ENCODE data around the gene ANKRD44. TPM values are rescaled to one million over a fixed set of nuclear protein-coding genes. Genes with fewer than 3 reads are reported as not detected.

Gene ANKRD44
- total RNA-seq, 1 experiment from 2014 or later = 0.68 TPM

GRCh38 chr2:197207598-197207997 is 103.0 kb downstream of the ANKRD44 start:
- ChIA-PET POLR2A (no interaction called here), CTCF (no interaction called here)
- Mint-ChIP-seq H3K27ac (no peak overlapping the region), H3K27me3 (ENCODE audit: low read depth) (no peaks in the 10 kb centered on the region; the same call in 1 of the 2 replicates), H3K4me3 (no peak overlapping the region), H3K4me1 (no peaks in the 10 kb centered on the region), H3K9me3 (peaks cover 5% of the 10 kb centered on the region), H3K36me3 (no peaks in the 10 kb centered on the region)
- TF ChIP-seq OVOL2 (CRISPR knock-in tag; IDR thresholded peaks at IDR 0.05; ENCODE audit: borderline replicate concordance) (no peak), SMAD3 (CRISPR knock-in tag; IDR thresholded peaks at IDR 0.05; ENCODE audit: borderline replicate concordance) (no peak), CBFB (CRISPR knock-in tag; IDR thresholded peaks at IDR 0.05; ENCODE audit: low read depth) (no peak), EMX1 (CRISPR knock-in tag; IDR thresholded peaks at IDR 0.05) (no peak), NFATC4 (CRISPR knock-in tag; IDR thresholded peaks at IDR 0.05) (no peak), FOXP1 (CRISPR knock-in tag; IDR thresholded peaks at IDR 0.05; ENCODE audit: borderline replicate concordance) (no peak), ZNF232 (CRISPR knock-in tag; IDR thresholded peaks at IDR 0.05) (no peak)
- TF ChIP-seq, protein P1, sequence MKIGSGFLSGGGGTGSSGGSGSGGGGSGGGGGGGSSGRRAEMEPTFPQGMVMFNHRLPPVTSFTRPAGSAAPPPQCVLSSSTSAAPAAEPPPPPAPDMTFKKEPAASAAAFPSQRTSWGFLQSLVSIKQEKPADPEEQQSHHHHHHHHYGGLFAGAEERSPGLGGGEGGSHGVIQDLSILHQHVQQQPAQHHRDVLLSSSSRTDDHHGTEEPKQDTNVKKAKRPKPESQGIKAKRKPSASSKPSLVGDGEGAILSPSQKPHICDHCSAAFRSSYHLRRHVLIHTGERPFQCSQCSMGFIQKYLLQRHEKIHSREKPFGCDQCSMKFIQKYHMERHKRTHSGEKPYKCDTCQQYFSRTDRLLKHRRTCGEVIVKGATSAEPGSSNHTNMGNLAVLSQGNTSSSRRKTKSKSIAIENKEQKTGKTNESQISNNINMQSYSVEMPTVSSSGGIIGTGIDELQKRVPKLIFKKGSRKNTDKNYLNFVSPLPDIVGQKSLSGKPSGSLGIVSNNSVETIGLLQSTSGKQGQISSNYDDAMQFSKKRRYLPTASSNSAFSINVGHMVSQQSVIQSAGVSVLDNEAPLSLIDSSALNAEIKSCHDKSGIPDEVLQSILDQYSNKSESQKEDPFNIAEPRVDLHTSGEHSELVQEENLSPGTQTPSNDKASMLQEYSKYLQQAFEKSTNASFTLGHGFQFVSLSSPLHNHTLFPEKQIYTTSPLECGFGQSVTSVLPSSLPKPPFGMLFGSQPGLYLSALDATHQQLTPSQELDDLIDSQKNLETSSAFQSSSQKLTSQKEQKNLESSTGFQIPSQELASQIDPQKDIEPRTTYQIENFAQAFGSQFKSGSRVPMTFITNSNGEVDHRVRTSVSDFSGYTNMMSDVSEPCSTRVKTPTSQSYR (CRISPR knock-in tag; IDR thresholded peaks at IDR 0.05) = no peak
- TF ChIP-seq, protein P2, sequence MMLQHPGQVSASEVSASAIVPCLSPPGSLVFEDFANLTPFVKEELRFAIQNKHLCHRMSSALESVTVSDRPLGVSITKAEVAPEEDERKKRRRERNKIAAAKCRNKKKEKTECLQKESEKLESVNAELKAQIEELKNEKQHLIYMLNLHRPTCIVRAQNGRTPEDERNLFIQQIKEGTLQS (CRISPR knock-in tag; conservative IDR thresholded peaks at IDR 0.05) = no peak
- TF ChIP-seq, protein P3, sequence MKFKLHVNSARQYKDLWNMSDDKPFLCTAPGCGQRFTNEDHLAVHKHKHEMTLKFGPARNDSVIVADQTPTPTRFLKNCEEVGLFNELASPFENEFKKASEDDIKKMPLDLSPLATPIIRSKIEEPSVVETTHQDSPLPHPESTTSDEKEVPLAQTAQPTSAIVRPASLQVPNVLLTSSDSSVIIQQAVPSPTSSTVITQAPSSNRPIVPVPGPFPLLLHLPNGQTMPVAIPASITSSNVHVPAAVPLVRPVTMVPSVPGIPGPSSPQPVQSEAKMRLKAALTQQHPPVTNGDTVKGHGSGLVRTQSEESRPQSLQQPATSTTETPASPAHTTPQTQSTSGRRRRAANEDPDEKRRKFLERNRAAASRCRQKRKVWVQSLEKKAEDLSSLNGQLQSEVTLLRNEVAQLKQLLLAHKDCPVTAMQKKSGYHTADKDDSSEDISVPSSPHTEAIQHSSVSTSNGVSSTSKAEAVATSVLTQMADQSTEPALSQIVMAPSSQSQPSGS (CRISPR knock-in tag; IDR thresholded peaks at IDR 0.05; ENCODE audit: borderline replicate concordance, low read depth) = no peak
- no peak for DNase-seq (ENCODE audit: low spot score)
- no peak for ATAC-seq

DNA sequence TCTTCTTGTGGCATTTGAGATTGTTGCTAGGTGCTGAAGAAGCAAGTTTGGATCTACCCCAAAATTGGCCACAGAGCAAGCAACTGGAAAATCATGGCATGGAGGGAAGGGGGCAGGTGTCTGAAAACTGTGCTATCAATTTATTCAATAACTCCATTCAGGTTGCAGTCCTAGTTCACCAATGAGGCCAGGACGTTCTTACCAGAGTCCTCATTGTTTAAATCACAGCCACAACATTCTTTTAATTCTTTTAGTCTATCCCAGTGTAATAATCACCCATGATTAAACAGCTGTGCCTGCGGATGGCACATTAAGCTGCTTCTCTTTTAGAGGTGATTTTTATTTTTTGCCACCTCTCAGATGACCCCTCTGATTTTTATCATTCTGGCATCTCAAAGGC is 103.5 kb downstream of the ANKRD44 start:
- CTCF ChIA-PET = no interaction called here
- 0 out of 2 replicates have a peak, but pooled peaks cover under 1% of the 10 kb centered on the region for H3K4me1 Mint-ChIP-seq
- ATAC-seq = no peak
- H3K27me3 Mint-ChIP-seq (ENCODE audit: low read depth) = no peaks in the 10 kb centered on the region; the same call in 1 of the 2 replicates
- POLR2A ChIA-PET = no interaction called here
- no peak for DNase-seq (ENCODE audit: low spot score)
- H3K36me3 Mint-ChIP-seq = no peaks in the 10 kb centered on the region
- H3K4me3 Mint-ChIP-seq = no peak overlapping the region
- peaks cover 5% of the 10 kb centered on the region for H3K9me3 Mint-ChIP-seq
- no peak for TF ChIP-seq ZNF317 (CRISPR knock-in tag; IDR thresholded peaks at IDR 0.05; ENCODE audit: borderline replicate concordance, low read depth)
- TF ChIP-seq, protein P4, sequence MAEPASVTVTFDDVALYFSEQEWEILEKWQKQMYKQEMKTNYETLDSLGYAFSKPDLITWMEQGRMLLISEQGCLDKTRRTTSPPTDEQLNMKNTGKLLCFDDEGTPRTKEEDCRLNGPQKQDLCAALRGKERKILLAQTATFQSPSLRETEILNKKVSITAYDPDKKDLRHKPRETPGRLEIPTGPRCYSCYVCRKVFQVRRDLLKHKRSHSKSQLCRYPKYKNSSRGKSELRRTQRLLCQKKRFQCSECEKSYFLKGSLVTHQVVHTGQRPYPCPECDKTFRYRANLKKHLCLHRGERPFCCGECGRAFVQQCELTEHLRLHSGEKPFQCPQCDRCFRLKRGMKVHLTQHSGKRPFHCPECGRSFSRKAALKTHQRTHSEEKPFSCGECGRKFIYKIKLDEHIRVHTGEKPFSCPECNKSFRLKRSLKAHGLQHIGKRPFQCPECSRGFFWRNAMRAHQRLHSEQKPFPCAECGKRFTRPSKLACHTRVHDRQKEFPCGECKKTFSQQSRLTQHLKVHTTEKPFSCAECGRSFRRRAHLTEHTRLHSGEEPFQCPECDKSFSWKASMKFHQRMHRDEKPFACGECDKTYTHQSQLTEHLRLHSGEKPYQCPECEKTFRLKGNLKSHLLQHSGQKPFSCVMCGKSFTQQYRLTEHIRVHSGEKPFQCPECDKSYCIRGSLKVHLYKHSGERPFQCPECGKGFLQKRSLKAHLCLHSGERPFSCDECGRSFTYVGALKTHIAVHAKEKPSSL (CRISPR knock-in tag; conservative IDR thresholded peaks at IDR 0.05) = no peak
- TF ChIP-seq, protein P1 (CRISPR knock-in tag; IDR thresholded peaks at IDR 0.05) = no peak
- no peak overlapping the region for H3K27ac Mint-ChIP-seq
